ENCODE results near the gene COX10.
"Not testable (repeated sequence)": the region's sequence is repeated elsewhere in the genome, so short reads cannot be mapped to it uniquely, and the experiment has no call there.

COX10 gene

GRCh38 chr17:14205992-14206461 lies 136.7 kb downstream of the COX10 start:
- DNase-seq (ENCODE audit: low read depth): no peak

DNA sequence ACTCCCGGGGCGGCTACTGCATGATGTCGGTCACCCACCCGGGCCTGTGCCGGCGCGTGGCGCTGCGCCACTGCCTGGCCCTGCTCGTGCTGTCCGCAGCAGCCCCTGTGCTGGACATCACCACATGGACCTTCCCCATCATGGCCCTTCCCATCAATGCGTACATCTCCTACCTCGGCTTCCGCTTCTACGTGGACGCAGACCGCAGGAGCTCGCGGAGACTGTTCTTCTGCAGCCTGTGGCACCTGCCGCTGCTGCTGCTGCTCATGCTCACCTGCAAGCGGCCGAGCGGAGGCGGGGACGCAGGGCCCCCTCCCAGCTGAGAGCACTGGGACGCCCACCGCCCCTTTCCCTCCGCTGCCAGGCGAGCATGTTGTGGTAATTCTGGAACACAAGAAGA lies 137.6 kb downstream of the COX10 start:
- no peak for DNase-seq (ENCODE audit: low read depth)

DNA sequence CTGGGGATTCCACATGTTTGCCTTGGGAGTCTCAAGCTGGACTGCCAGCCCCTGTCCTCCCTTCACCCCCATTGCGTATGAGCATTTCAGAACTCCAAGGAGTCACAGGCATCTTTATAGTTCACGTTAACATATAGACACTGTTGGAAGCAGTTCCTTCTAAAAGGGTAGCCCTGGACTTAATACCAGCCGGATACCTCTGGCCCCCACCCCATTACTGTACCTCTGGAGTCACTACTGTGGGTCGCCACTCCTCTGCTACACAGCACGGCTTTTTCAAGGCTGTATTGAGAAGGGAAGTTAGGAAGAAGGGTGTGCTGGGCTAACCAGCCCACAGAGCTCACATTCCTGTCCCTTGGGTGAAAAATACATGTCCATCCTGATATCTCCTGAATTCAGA lies 138.5 kb downstream of the COX10 start:
- DNase-seq (ENCODE audit: low read depth): no peak

GRCh38 chr17:14209215-14209614 lies 139.9 kb downstream of the COX10 start:
- peak; percentile 14 for DNase-seq (ENCODE audit: low read depth)

- DNase-seq (ENCODE audit: low read depth): no peak
Observed at GRCh38 chr17:14211246-14211645, 141.9 kb downstream of the COX10 start.

DNA sequence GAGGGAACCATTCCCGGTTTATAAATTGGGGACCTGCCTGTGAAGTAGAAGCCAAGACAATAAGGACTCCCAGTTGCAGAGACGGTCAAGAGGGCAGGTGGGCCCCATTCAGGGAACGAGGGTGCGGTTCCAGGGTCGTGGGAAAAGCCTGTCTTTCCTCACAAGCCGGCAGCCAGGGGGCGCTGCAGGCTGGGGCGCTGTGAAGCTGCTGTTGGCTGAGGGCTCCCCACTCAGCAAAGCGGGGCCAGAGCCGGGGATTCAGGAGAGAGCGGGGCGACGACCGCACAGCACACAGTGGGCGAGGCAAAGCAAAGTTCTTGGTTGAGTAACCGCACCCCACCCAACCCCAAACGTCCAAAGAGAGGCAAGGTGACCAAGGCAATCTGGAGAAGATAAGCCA lies 142.5 kb downstream of the COX10 start:
- DNase-seq (ENCODE audit: low read depth): no peak

- DNase-seq (ENCODE audit: low read depth): no peak
Observed at GRCh38 chr17:14212401-14212800, 143.1 kb downstream of the COX10 start.

DNA sequence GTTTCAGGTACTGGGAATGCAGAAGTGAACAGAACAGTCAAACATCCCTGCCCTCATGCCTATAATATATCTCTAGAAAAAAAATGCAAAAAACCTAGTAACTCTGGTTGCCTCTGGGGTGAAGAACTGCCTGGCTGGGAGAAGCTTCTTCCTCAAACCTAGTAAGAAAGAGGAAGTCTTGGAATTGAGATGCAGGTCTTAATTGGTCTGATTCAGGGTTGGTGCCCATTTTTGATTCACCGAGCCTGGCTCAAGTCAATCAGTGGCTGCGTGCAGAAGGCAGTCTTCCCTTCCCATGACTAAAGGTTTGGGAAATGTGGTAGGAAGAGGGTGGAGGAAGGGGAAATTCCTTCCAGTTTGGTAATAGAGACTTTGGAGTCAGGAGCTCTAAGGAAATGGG lies 145.0 kb downstream of the COX10 start:
- DNase-seq (ENCODE audit: low read depth): no peak

GRCh38 chr17:14222611-14223010 lies 153.3 kb downstream of the COX10 start:
- DNase-seq (ENCODE audit: low read depth): no peak

DNA sequence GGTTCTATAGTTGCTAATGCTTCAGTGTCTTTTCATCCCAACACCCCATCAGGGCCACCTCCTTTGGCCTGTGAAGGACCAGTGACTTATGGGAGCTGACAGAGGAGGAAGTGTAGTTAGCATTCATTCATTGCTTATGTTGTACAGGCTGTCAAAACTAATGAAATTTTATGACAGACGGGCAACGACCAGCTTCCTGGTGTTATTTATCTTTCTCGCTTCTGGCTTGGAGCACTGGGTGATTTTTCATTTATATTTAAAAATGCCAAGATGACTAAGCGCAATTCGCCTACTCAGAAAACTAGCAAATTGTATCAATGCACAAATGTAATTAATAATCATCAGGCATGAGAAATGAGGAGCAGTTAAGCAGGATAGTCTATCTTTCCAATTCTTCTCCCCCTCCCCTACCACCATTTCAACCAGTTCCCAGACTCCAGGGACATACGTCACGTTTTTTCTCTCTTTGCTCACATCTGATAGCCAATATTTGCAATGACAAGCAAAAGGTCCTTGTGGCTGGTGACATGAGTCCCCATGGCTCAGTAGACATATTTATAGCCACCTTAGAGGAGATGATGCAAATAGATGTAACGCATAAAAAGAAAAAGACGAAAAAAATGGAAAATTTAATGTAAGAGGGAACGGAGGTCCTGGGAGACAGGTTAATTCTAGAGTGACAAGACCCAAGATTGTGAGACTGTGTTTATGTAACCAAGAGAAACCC lies 156.1 kb downstream of the COX10 start:
- no peak for DNase-seq (ENCODE audit: low read depth)

- DNase-seq (ENCODE audit: low read depth): no peak
Observed at GRCh38 chr17:14227052-14227451, 157.7 kb downstream of the COX10 start.

- no peak for DNase-seq (ENCODE audit: low read depth)
Observed at GRCh38 chr17:14228903-14229302, 159.6 kb downstream of the COX10 start.

DNA sequence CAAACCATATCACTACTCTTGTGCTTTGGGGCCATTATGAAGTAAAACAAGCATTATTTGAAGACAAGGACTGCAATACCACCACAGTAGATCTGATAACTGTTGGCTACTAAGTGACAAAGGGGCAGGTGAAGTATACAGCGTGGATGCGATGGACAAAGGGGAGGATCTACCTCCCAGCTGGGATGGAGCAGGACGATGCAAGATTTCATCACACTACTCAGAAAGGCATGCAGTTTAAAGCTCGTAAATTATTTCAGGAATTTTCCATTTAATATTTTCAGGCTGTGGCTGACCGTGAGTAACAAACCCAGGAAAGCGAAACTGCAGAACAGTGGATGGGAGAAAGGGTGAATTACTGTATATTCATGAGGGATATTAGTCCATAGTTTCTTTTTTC lies 161.9 kb downstream of the COX10 start:
- DNase-seq (ENCODE audit: low read depth): peak; percentile 41

DNA sequence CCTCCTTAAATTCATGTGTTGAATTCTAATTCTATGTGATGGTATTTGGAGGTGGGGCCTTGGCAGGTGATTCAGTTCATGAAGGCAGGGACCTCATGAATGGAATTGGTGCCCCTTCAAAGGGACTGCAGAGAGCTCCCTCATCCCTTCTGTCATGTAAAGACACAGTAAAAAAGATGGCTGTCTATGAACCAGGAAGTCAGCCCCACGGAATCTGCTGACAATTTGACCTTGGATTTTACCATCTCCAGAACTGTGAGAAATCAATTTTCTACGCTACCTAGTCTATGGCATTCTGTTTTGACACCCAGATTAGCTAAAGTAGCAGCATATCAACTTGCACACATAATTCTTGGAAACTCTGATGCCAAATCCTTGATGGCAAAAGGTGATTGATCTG lies 165.7 kb downstream of the COX10 start:
- DNase-seq (ENCODE audit: low read depth): not testable (repeated sequence)

DNA sequence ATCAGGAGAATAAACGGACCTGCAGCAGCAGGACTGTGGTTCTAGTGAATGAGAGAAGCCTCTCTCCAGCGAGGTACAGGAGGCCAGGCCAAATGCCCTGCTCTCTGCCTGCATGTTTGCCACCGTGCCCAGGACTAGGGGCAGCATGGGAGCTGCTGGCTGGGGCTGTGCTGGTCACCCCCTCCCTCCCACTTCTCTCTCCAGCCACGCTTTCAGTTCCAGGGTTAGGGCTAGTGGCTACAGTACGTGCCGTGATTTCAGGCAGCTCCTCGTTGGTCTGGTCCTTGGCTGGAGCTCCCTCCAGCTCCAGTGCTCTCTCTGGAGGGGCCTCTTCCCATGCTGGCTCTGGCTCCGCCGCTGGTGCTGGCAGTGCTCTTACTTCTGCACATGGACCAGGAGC lies 166.7 kb downstream of the COX10 start:
- DNase-seq (ENCODE audit: low read depth): not testable (repeated sequence)

DNA sequence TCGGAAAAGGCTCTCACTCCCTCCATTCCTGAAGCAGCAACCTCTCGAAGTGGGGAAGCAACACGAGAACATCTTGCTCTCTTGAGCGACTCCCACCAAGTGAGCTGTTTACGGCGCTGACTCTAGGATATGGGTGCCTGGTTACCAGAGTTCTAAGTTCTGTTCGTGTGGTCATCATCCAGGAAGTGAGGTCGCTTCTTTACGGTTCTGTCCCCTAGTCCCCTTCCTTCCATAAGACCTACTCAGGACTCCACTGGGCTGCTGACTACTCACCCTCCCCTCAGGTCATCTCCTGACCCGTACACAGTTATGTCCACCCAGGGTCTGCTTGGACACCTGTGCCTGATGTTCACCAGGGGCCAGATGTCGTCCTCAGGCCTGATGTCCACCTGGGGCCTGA lies 167.5 kb downstream of the COX10 start, which contains the start of gene CDRT15:
Gene CDRT15, minus strand, starts transcription at position 101 of the 400 bp plus-strand sequence. Its CDS starts 29 bp downstream, at position 72.
- DNase-seq (ENCODE audit: low read depth): not testable (repeated sequence)

DNA sequence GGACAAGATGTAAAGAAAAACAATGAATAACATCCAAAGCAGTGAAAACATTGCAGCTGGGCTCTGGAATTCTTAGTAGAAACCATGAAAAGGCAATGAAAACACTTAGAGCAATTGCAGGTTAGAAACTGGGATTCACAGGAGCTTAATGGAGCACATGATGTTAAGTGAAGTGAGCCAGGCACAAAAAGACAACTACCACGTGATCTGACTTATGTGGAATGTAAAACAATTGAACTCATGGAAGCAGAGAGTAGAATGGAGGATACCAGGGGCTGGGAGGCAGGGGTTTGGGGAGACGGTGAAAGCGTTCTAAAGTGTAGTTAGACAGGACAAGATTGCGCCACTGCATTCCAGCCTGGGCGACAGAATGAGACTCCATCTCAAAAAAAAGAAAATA lies 170.0 kb downstream of the COX10 start:
- not testable (repeated sequence) for DNase-seq (ENCODE audit: low read depth)

GRCh38 chr17:14245002-14245401 lies 175.7 kb downstream of the COX10 start:
- DNase-seq (ENCODE audit: low read depth): no peak

DNA sequence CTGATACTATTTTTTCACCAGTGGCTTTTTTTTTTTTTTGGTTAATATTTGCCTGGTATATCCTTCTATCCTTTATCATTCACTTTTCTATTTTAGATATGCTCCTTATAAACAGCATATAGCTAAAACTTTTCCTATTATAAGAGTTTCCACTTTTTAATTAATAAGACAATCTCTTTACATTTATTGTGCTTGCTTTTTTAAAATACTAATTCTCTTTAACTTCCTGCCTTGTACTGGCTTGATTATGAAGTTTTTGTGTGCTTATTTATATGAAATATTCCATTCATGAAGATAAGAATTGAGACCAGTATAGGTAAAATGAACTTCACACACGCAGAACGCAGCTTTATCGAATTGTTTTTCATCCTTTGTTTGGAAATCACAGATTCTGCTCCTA lies 176.3 kb downstream of the COX10 start:
- DNase-seq (ENCODE audit: low read depth): no peak
